GM18511 (cell line): ENCODE results near the gene ORAI2.
"Not testable (repeated sequence)": the region's sequence is repeated elsewhere in the genome, so short reads cannot be mapped to it uniquely, and the experiment has no call there.

Source experiments
- ATAC-seq: cut with Tn5 transposase; IDR thresholded peaks from one replicate; pipeline ENCODE4 v1.9.1; 2021; ENCODE audit warnings: mild to moderate bottlenecking, moderate library complexity; ENCODE audit not compliant: unreplicated experiment

Gene ORAI2

GRCh38 chr7:102433219-102434038, at the start of gene ORAI2:
Gene ORAI2, plus strand, starts transcription at chr7:102433575. Its CDS starts 5,382 bp downstream, at chr7:102438957.
- peak; percentile 70 for ATAC-seq

GRCh38 chr7:102387064-102387463, 46.3 kb upstream of the ORAI2 start:
- no peak for ATAC-seq

- no peak for ATAC-seq
Measured at GRCh38 chr7:102389810-102390209, 43.6 kb upstream of the ORAI2 start.

GRCh38 chr7:102390697-102391484, 42.5 kb upstream of the ORAI2 start:
- no peak for ATAC-seq

GRCh38 chr7:102392330-102392729, 41.0 kb upstream of the ORAI2 start:
- no peak for ATAC-seq

- no peak for ATAC-seq
Measured at GRCh38 chr7:102393467-102393866, 39.9 kb upstream of the ORAI2 start.

- no peak for ATAC-seq
Measured at GRCh38 chr7:102395592-102395872, 37.8 kb upstream of the ORAI2 start.

- peak; percentile 99 for ATAC-seq
Measured at GRCh38 chr7:102395873-102396709, 37.3 kb upstream of the ORAI2 start, which contains the start of gene PRKRIP1. Gene PRKRIP1, plus strand, starts transcription at chr7:102396363. Its CDS starts 49 bp downstream, at chr7:102396412.

GRCh38 chr7:102396710-102397019, 36.7 kb upstream of the ORAI2 start:
- ATAC-seq = peak; percentile 15

GRCh38 chr7:102398543-102398942, 34.8 kb upstream of the ORAI2 start:
- no peak for ATAC-seq

- no peak for ATAC-seq
Measured at GRCh38 chr7:102400360-102400759, 33.0 kb upstream of the ORAI2 start.

- ATAC-seq = no peak
Measured at GRCh38 chr7:102403563-102403962, 29.8 kb upstream of the ORAI2 start.

GRCh38 chr7:102404005-102404861, 29.1 kb upstream of the ORAI2 start:
- peak; percentile 80 for ATAC-seq

GRCh38 chr7:102404862-102405188, 28.6 kb upstream of the ORAI2 start:
- not testable (repeated sequence) for ATAC-seq

GRCh38 chr7:102407910-102408309, 25.5 kb upstream of the ORAI2 start:
- no peak for ATAC-seq

- peak; percentile 76 for ATAC-seq
Measured at GRCh38 chr7:102408530-102408929, 24.8 kb upstream of the ORAI2 start.

GRCh38 chr7:102409340-102409739, 24.0 kb upstream of the ORAI2 start:
- no peak for ATAC-seq

GRCh38 chr7:102410123-102410522, 23.3 kb upstream of the ORAI2 start:
- ATAC-seq = no peak

GRCh38 chr7:102410918-102411317, 22.5 kb upstream of the ORAI2 start:
- ATAC-seq = no peak

GRCh38 chr7:102412548-102412947, 20.8 kb upstream of the ORAI2 start:
- ATAC-seq = no peak

GRCh38 chr7:102413091-102413490, 20.3 kb upstream of the ORAI2 start:
- no peak for ATAC-seq
